ENCODE measurements around the gene TGFBR3. TPM values are rescaled to one million over a fixed set of nuclear protein-coding genes. Genes with fewer than 3 reads are reported as not detected.

The TGFBR3 gene
- total and polyA plus RNA-seq, 2 of the 4 experiments (the other 2 are of a cell fraction), result 3.0 to 11.3 TPM

DNA sequence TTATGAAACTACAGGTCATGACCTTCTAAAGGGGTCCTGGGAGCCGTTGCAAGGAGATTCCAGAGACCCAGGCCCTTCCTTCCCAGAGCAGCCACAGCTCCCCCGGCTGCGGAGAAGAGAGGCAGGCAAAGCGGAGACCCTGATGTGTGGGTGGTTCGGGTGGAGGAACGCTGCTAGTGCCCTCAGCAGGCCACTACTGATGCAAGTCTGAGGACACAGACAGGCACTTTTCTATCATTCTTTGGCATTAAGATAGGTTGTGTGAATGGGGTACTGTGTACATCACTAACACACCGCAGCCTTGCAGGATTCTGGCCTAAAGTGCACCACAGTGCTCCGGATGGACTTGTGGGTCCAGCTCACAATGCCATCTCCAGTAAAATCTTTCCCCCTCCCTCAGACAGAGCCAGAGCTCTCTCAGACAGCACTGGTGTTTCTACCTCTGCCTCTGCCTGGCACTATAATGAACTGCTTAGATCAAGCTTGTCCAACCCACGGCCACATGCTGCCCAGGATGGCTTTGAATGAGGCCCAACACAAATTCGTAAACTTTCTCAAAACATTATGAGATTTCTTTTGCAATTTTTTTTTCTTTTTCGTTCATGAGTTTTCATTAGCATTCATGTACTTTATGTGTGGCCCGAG lies 121.4 kb downstream of the TGFBR3 start:
- no peak overlapping the region for H4K5ac ChIP-seq (ENCODE audit: low read depth, low read length)
- no peak overlapping the region for H3K9ac ChIP-seq (ENCODE audit: low read depth, low read length)
- H4K20me1 ChIP-seq (ENCODE audit: insufficient read depth, low read length), result no peaks in the 10 kb centered on the region
- ATAC-seq (ENCODE audit: low read depth), result no peak
- H3K18ac ChIP-seq (ENCODE audit: low read depth, low read length), result no peak overlapping the region
- BruUV-seq (replicated peaks), result no TSS peak
- TF ChIP-seq, protein P1, sequence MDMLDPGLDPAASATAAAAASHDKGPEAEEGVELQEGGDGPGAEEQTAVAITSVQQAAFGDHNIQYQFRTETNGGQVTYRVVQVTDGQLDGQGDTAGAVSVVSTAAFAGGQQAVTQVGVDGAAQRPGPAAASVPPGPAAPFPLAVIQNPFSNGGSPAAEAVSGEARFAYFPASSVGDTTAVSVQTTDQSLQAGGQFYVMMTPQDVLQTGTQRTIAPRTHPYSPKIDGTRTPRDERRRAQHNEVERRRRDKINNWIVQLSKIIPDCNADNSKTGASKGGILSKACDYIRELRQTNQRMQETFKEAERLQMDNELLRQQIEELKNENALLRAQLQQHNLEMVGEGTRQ (IDR thresholded peaks at IDR 0.05; ENCODE audit: low read depth, low read length), result no peak
- no peak for TF ChIP-seq MAFK (IDR thresholded peaks at IDR 0.05; ENCODE audit: low read depth, low read length)
- TF ChIP-seq SMC3 (IDR thresholded peaks at IDR 0.05; ENCODE audit: low read depth, low read length), result no peak
- no peak for TF ChIP-seq RCOR1 (IDR thresholded peaks at IDR 0.05; ENCODE audit: insufficient replicate concordance, low read length)
- DNase-seq, result no peak
- H2BK120ac ChIP-seq (ENCODE audit: low read depth, low read length), result no peak overlapping the region
- H2BK20ac ChIP-seq (ENCODE audit: low read depth, low read length), result no peak overlapping the region
- H3K9me3 ChIP-seq (ENCODE audit: control insufficient read depth, insufficient read depth, low read length), result no peaks in the 10 kb centered on the region
- H3K27me3 ChIP-seq (ENCODE audit: control insufficient read depth, insufficient read depth, low read length), result no peaks in the 10 kb centered on the region
- H3K4me1 ChIP-seq (ENCODE audit: control insufficient read depth, insufficient read depth, low read length), result peaks cover 4% of the 10 kb centered on the region
- H2AK5ac ChIP-seq (ENCODE audit: low read depth, low read length), result no peak overlapping the region
- no peak overlapping the region for H3K4me2 ChIP-seq (ENCODE audit: low read depth, low read length)
- H2AK9ac ChIP-seq (replicated peaks; ENCODE audit: low read depth, low read length, poor library complexity), result no peak overlapping the region
- H3K36me3 ChIP-seq (ENCODE audit: control insufficient read depth, insufficient read depth, low read length), result peaks cover 2% of the 10 kb centered on the region; the same call in 1 of the 2 replicates
- H3K4ac ChIP-seq (ENCODE audit: low read depth, low read length), result no peak overlapping the region
- no peak overlapping the region for H4K8ac ChIP-seq (ENCODE audit: low read depth in 2 of 2, low read length in 2 of 2)
- in situ Hi-C loops (cut with MboI; ENCODE audit: low sequenced_read_pairs) (no loop called here), dilution Hi-C loops (cut with HindIII; ENCODE audit: low sequenced_read_pairs, unreplicated experiment) (no loop called here), intact Hi-C loops (cut with micrococcal nuclease) (no loop called here)
- 97% methylated on average over 3 of the region's 12 CpGs; no CpG with 5 or more reads in 1 of the 2 experiments for WGBS, 2 experiments (ENCODE audit: extremely low coverage in 2 of 2, insufficient read length in 1 of 2)
- peaks cover 3% of the 10 kb centered on the region; the same call in 1 of the 2 replicates for H3K9me1 ChIP-seq (ENCODE audit: insufficient read depth, low read length)
- H3K27ac ChIP-seq (ENCODE audit: insufficient read depth, low read length), result no peak overlapping the region
- no peak overlapping the region for H3K56ac ChIP-seq (ENCODE audit: extremely low read depth, insufficient read depth, low read length)
- POLR2A ChIA-PET (ENCODE audit: unreplicated experiment), result interaction anchor here (0.6 to 0.7 kb wide), 2 partner anchors 82 to 121 kb away, joined by 5 to 12 read pairs; no protein-coding TSS in a partner anchor
- H3K14ac ChIP-seq (replicated peaks; ENCODE audit: low read depth, low read length), result no peak overlapping the region
- H3K23ac ChIP-seq (ENCODE audit: low read depth, low read length), result no peak overlapping the region
- no peak overlapping the region for H2BK15ac ChIP-seq (ENCODE audit: low read depth, low read length)
- H3K79me1 ChIP-seq (ENCODE audit: low read depth in 1 of 2, low read length in 2 of 2), result no peaks in the 10 kb centered on the region
- H3K4me3 ChIP-seq (ENCODE audit: insufficient read depth, low read depth, low read length), result no peak overlapping the region
- CTCF ChIA-PET, result no interaction called here
- H2AFZ ChIP-seq (replicated peaks; ENCODE audit: low read length, poor library complexity), result no peak overlapping the region
- H4K91ac ChIP-seq (ENCODE audit: insufficient read depth, low read depth, low read length), result no peak overlapping the region
- H2BK5ac ChIP-seq (ENCODE audit: low read depth, low read length, poor library complexity, severe bottlenecking), result no peak overlapping the region
